GM12872 (cell line): ENCODE data around the gene IL15.
A peak's percentile ranks its signal among the peaks of the same experiment; 100 is the strongest.

Experiments used
- CTCF ChIP-seq: IDR thresholded peaks from 3 replicates; pipeline ENCODE4 v1.5.1; 2011; ENCODE audit warnings: low read depth, mild to moderate bottlenecking, low read length, moderate library complexity; ENCODE audit not compliant: insufficient read depth

Gene IL15

GRCh38 chr4:141705747-141706377 is 69.5 kb downstream of the IL15 start:
- no peak for TF ChIP-seq CTCF

GRCh38 chr4:141706445-141706844 is 70.1 kb downstream of the IL15 start:
- TF ChIP-seq CTCF = no peak

- TF ChIP-seq CTCF = peak; percentile 61
Measured at GRCh38 chr4:141711211-141711610, 74.8 kb downstream of the IL15 start.

GRCh38 chr4:141713185-141713584 is 76.8 kb downstream of the IL15 start:
- TF ChIP-seq CTCF = no peak

- no peak for TF ChIP-seq CTCF
Measured at GRCh38 chr4:141713771-141714445, 77.5 kb downstream of the IL15 start.

- no peak for TF ChIP-seq CTCF
Measured at GRCh38 chr4:141719585-141719984, 83.2 kb downstream of the IL15 start.

- no peak for TF ChIP-seq CTCF
Measured at GRCh38 chr4:141721174-141721573, 84.8 kb downstream of the IL15 start.
